ENCODE measurements around the gene NCKAP1.

NCKAP1 gene

GRCh38 chr2:182866461-182867406 is 171.5 kb downstream of the NCKAP1 start, which contains the start of gene FRZB:
FRZB (minus strand) TSS chr2:182866637; CDS start chr2:182866552, 85 bp downstream.
- peak; percentile 38 for DNase-seq

GRCh38 chr2:182866095-182866460 is 172.2 kb downstream of the NCKAP1 start:
- DNase-seq, result no peak

- DNase-seq, result no peak
These were observed 173.2 kb downstream of the NCKAP1 start for GRCh38 chr2:182864949-182865570.

- no peak for DNase-seq
These were observed 174.6 kb downstream of the NCKAP1 start for GRCh38 chr2:182863642-182864041.

GRCh38 chr2:182862091-182862490 is 176.2 kb downstream of the NCKAP1 start:
- DNase-seq, result no peak

- DNase-seq, result no peak
These were observed 177.4 kb downstream of the NCKAP1 start for GRCh38 chr2:182860858-182861257.

Measured in HCEC 1CT (cell line).